NOMO-1 (cell line): ENCODE results near the gene NTNG2.

Experiments used
- DNase-seq, 2 experiments: peaks; one replicate each; lab custom pipeline; 2025; ENCODE audit not compliant: unreplicated experiment in 2 of 2; lab: John Stamatoyannopoulos, UW

NTNG2 gene

DNA sequence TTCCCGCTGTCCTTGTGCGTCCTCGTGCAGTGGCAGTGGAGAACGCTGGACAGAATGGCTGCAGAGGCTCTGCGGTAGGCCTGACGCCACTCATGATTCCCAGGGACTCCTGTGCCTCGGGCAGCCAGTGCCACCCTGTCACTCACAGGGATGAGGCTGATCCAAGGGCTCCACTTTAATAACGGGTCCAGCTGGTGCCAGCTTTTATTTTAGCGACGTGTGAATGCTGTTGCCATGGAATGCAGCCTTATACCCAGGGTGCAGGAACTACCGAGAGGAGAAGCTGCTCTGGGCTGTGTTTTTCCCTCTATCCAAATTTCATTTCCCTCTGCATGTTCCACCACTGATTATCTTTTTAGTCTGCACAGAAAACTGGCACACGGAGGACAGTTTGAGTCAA is 15.8 kb upstream of the NTNG2 start:
- DNase-seq, result no peak

DNA sequence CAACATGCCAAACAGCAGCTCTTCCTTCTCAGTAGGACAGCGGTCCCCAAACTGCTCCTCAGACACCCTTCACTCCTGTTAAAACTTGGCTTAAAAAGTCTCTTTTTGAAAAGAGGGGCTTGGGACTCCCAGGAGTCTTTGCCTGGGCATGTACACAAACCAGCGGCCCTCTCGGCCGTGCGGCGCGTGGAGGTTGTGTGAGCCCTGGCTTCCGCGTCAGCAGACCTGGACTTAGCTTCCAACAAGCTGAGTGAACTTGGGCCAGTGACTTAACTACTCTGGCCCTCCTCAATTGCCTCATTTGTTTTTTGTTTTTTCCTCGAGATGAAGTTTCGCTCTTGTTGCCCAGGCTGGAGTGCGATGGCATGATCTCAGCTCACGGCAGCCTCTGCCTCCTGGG is 15.3 kb upstream of the NTNG2 start:
- DNase-seq, result no peak

DNA sequence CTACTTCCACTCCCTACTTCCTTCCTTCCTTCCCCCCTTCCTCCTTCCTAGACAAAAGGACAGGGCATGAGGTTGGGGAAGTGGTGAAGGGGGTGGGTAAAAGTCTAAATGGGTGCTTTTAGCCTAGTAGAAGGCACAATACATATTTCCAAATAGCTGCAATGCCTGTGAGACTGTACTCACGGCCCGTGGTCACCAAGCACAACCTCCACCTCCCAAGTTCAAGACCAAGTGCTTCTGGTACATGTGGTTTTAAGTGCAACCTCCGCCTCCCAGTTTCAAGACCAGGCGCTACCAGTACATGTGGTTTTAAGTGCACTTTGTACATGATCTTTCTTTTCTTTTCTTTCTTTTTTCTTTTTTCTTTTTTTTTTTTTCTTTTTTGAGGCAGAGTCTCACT is 14.5 kb upstream of the NTNG2 start:
- DNase-seq, result no peak

DNA sequence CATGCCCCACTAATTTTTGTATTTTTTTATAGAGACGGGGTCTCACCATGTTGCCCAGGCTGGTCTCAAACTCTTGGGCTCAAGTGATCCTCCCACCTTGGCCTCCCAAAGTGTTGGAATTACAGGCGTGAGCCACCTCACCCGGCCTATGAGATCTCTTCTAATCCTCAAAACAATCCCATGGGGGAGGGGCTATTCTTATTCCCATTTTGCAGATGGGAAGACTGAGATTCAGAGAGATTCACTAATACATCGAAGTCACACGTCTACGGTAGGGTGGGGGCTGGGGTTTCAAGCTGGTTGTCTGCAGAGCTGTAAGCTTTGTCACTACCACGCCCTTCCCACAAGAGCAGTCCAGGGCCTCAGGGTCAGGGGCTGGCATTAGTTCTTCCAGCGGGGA is 14.0 kb upstream of the NTNG2 start:
- DNase-seq, result no peak

DNA sequence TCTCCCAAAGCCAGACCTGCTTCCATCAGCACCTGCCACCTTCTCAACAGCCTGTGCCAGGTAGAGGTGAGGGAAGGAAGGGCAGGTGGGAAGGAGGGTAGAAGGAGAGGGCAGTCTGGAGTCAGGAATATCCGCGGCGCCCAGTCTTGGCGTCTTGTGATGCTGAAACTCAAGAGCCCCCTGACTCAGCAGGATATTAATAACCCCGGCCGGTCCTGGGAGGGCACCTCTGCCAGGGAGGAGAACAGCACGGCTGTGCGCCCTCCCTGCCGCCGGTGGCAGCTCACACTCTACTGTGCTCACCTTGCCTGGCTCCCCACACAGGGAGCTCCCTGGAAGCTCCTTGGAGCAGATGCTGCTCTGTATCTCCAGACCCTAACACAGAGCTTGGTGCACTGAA is 11.6 kb upstream of the NTNG2 start:
- no peak for DNase-seq

DNA sequence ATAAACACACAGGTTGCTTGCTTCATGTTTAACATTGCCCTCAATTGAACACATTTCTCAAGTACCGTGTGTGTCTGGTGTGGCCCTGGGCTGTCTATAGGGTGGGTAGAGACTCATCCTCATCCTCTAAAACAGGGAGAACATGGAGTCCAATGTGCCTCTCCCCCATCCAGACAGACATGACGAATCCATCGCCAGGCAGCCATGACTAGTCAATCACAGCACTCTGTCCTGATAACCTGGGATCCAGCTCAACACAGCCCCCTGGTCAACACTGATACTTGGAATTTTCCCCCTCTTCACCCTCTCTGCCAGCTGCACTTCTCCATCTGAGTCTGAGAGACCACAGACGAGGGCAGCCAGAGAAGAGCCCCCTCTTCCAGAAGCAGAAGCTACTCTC is 10.7 kb upstream of the NTNG2 start:
- no peak for DNase-seq

DNA sequence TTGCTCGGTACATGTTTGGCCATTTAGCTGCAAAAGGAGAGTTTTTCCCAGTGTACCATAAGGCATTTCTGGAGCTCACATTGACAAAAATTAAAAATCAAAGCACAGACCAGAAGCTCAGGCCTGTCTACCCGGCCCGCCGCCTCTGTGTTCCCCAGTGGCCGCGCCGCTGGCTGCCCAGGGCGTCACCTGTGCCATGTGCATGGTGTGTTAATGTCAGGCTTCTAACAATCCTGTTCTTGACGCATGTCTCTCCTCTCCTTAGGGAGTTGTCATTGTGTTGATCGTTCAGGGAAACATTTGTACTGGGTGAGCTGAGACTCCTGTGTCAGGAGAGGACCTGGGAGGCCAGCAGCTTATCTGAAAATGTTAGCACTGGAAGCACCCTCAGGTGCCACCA is 9.6 kb upstream of the NTNG2 start:
- no peak for DNase-seq

DNA sequence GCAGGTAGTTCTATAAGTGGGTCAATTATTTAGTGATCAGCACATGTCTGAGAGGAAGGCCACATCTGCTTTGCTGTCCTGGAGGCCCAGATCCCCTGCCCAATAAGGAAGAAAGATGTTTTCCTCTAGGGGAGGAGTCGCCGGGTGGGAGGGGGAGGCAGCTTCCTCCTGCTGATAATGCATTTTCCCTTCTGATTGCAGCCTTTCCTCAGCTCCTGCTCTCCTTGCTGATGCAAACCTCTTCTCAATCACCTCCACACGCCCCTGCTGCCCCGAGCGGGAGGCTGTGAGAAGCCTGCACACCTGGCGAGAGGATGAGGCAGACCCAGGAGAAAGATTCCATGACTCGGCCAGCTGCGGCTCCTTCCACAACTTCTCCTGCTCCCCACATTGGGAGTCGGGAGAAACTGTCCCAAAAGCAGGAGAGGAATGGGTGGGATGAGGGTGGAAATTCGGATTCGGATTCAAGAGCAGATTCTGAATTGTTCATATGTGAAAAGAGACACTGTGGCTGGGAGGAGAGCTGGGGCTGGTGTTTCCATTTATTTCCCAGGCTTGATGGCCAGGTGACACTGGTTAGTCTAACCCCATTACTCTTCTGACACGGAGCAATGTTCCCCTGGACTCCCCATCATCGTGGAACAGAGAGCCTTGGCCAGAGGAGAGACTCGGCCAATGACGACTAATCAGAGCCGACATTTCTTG is 6.8 kb upstream of the NTNG2 start:
- no peak for DNase-seq

DNA sequence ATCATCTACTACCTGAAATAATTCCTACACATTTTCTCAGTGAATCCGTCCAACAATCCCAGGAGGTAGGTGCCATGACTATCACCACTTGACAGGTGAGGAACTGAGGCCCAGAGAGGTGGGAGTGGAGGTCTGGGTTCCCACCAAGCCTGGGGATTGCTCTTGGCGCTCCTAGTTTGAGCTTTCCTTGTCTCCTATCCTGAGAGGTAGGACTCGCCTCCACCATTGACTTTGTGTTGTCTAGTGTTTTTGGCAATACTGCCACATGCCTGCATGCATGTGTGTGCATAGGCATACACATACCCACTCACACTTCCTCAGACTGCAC is 6.3 kb upstream of the NTNG2 start:
- no peak for DNase-seq

DNA sequence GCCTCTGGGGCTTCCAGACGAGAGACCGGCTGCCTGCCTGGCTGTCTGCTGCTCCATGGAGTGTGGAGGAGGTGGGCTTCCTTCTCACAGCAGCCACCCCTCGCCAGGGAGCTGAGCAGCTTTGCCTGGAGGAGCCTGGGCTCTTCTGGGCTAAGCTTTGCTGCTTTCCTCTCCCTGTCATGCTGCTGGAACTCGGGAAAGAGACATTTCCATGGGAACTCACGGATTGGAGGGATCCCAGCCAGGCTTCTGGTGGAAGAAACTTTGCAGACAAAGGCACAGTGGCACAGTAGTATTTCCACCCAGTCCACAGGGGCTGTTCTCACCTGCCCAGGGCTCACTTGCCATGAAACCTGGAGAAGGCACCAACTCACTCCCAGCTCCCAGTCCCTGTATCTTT is 5.6 kb upstream of the NTNG2 start:
- no peak for DNase-seq

DNA sequence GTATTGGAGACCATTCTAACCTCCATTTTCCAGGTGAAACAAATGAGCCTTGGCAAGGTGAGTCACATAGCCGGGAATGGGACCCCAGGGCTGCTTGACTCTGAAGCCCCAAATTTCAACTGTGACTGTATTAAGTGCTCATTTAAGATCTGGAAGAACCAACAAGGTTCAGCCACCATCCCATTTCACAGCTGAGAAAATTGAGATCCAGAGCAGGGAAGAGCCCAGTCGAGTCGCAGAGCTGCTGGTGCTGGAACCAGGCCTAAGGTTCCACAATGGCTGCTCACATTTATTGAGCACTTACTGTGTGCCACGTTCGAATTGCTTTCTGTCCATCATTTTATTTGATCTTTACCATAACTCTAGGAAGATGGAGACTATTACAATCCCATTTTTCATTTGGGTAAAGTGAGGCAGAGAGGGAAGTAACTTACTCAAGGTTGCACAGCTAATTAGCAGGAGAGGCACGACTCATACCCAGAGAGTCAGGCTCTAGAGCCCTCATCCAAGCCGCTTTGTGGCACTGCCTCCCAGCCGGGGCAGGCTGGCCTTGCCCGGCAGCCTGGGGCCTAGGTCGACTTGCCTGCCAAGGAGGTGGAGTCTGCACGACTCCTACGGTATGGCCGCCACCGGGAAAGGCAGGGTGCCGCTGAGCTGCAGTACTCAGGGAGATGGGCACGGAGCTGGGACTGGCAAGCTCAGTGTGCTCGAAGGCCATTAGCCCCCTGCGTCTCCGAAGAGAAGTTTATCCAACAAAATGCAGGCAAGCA is 4.3 kb upstream of the NTNG2 start:
- DNase-seq, result no peak

DNA sequence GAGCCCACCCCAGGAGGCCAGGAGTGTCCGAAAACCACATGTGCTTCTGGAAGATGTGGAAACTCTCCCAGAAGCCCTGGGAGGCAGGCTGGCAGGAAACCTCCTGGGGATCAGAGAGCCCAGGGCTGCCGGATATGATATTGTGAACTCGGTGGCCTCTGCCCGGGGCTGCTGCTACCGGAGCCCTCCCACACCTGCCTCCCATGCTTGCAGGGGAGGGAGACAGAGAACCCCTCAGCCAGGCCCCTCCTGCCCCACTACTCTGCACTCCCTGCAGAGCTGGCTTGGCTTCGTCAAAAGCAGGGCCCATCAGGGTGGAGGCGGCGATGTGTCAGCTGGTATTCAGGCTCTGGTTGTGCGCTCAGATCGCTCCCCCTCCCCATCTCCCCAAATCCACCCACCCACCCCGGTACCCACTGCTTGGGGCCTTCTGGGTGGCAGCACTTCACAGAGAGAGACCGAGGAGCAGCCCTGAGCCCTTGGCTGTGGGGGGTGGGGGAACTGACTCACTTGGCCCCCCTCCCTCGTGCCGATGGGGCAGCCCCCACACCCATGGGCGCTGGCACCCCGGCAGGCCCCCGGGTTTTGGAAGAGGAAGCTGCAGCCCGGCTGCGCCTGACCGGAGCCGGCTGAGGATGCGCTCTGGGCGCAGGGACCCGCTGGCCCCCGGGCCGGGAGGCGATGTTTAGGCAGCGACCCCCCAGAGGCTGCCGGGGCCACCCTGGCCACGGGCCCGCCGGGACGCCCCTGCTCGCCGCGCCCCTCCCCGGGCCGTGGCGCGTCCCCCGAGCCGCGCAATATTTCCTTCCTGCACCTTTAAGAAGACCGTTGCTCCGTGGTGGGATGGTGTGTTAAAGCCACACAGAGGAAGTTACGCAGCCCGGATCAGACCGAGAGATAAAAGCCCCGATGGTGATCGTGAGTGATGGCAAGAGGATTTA is 786 bp upstream of the NTNG2 start:
- peak; percentile 60 to 74 for DNase-seq

DNA sequence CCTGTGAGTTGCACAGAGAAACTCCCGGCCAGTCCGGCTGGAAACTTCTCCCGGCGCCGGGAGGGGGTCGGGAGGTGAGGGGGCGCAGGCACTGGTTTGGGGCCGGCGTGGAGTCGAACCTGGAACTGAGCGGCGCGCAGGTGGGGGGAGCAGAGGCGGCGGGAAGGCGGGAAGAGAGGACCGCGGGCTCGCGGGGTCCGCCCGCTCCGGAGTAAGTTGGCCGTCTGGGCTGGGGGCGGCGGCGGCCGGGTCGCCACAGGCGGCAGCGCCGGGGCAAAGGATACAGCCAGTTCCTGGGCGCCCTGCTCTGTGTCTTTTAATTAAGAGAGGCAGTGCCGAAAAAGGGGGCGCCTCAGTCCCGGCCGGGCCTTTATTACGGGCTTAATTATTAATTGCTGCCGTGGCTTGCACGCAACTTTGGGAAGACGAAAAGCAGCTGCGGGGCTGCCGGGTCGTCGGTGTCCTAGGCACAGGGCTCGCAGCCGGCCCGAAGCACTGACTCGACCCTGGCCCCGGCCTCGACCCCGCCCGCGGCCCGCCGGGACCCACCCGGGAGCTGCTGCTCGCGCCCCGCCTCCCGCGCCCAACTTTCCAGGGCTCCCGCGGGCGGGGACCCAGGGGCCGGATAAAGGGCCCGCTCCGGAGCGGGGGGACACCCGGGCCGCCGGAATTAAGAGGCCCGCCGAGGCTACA is 1.1 kb downstream of the NTNG2 start:
- no peak for DNase-seq

DNA sequence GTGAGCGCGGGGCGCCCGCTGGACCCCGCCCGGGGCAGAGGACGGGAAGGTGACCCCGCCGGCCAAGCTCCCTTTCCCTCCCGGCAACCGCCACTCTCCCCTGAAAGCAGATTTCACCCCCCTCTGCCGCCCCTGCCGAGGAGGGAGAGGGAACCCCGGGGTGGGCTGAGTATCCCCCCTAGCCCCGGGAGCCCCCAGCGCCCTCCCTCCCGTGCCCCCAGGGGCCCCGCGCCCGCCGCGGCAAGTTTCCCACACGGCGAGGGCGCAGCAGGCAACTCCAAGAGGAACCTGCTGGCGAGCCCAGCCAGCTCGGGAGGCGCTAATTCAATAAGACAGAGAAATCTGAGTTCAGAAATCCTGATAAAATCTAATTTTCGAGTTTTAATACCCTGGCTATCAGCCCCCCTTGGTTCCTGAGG is 1.6 kb downstream of the NTNG2 start:
- peak; percentile 10 to 14 for DNase-seq

DNA sequence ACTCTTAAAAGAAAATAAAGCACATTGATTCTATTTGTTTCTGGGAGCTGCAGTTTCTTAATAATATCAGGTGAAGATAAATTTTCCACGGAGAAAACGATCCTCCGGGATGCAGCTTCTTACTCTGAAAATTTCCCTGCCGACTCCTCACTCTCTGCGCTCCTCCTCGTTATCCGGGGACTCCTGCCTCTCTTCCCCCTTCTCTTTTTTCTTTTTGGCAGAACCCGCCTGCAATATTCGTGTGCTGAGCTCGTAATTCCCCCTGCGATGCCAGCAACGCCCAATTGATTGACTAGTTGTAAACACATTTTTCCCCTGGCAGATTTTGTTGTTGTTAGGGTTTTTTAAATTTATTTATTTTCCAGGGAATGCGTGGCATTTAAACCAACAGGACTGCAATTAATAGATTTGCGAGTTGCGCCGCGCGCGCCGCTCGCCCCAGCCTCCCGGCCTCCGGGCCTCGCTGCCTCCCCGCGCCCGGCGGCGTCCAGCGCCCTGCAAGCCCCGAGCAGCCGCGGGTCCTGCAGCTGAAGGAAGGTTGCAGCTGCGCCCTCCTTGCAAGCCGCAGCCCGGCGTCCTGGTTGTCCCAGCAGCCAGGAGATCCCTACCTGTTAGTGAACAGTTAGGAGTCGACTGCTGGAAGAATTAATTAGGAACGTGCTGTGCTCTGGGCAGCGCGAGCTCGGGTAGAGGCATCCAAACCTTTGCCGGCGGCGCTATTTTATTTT is 2.2 kb downstream of the NTNG2 start:
- DNase-seq, result no peak

DNA sequence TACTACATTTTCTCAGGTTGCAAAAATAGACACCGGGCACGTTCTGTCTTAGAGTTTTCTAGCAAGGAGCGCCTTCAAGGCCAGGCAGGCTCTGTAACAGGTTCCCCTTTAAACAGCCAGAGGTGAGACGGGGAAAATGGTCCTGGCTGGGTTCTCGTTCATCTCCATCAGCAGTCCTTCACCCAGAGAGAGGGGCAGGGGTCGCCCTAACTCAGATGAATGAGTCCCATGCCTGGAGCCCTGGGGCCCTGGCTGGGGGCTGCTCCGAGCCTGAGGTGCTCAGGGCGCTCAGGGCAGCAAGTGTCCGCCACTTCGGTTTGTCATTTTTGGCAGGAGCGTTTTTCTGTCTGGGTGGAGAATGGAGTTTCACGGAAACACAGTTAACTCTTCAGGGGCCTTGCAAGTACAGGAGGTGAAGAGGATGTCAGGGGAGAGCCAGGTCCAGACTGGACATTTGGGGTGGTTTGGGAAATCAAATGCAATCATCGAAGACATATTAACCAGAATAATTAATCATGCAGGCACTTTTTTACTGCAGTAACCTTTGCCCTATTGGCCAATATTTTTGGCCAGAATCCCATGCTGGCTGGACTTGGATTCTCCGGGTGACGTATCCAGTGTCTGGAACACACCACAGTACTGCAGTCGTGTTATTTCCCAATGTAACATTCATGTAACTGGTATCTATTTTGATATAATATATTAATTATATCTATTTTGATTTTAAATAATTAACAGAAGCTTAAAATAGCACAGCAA is 2.9 kb downstream of the NTNG2 start:
- no peak for DNase-seq

DNA sequence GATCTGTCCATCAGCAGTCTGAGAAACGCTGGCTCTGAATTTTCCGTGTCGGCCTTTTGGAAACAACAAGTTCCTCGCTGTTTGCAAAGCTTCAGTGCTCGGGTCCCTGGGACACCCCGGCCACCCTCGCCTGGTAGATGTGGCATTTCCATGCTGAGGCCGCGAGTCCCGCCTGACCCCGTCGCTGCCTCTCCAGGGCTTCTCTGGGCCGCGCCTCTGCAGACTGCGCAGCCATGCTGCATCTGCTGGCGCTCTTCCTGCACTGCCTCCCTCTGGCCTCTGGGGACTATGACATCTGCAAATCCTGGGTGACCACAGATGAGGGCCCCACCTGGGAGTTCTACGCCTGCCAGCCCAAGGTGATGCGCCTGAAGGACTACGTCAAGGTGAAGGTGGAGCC is 4.7 kb downstream of the NTNG2 start:
- DNase-seq, result no peak

DNA sequence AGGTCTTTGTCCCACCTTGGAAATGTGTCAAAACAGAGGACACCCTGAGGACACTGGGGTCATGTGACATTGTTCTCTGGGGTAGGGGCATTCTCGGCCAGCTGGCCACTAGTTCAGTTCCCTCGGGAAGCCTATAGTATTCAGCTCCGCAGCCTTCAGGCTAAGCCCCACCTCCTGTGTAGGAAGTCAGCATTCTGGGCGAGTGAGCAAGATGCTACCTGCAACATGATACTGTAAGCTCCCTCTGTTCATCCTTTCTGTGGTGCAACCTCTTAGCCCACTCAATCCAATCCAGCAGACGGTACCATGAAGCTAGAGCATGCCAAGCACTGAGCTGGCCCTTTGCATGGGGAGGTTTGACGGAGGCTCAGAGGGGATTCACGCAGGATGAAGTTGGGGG is 5.3 kb downstream of the NTNG2 start:
- DNase-seq, result no peak

DNA sequence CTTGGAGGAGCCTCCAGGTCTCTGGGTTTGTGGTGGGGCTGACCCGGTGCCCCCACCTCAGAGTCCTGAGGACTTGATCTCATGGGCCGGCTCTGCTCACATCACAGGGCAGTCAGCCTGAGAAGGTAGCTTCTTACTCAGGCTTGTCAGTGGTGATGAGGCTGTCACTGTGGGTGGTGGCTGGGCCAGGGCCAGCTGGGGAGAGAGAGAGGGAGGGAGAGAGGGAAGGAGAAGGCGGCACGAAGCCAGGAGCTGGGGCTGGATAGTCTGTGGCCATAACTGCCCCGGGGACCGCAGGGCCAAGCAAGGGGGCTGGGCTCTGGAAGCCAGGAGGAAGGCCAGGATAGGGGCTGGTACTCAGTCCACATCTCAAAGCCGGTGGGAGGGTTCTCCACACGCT is 6.5 kb downstream of the NTNG2 start:
- no peak for DNase-seq

DNA sequence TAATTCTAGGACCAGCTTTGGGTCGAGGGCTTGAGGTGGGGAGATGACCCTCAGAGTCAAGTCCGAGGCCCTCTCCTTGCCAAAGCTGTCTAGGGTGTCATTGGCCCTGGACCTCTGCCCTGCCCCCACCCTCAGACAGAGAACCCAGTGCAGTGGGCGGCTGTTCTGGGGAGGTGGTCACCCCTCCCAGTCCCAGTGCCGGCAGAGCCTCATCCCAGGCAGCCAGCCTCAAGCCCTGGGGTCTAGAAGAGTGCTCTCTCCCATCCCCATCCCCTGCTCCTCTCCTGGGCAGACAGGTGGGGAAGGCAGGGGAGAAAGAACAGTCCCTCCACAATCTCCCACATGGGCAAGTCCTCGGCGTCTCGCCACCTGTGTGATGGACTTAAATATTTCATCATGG is 7.0 kb downstream of the NTNG2 start:
- no peak for DNase-seq
